ENCODE data around the gene MAGI3.
"Not testable (repeated sequence)": the region's sequence is repeated elsewhere in the genome, so short reads cannot be mapped to it uniquely, and the experiment has no call there.

MAGI3 gene

DNA sequence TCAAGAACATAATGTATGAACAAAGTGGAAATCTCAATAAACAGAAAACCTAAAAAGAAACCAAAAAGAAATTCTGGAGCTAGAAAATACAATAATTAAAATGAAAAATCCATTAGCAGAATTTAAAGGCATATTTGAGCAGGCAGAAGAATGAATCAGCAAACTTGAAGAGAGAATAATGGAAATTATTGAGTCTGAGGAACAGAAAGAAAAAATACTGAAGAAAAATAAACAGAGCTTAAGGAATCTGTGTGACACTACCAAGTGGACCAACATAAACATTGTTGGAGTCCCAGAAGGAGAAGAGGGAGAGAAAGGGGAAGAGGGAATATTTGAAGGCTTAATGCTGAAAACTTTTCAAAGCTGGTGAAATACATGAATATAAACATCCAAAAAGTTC, 54.5 kb downstream of the MAGI3 start:
- no peak for DNase-seq

DNA sequence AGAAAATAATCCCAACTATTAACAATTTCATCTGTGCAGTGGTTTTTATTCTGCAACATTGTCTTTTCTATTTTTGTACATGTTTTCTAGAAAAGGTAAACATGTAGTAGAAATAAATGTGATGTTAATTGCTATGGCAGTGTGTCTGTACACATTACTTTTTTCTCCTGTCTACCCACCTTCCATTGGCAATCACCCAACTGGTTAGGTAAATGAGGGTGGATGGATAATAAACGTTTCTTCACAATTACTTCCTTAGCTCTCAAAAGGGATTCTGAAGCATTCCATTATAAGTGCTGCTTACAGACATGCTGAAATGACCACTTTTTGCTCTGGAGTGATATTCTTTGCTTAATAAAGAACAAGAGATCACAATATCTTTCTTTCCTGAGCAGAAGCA, 61.4 kb downstream of the MAGI3 start:
- DNase-seq: no peak

DNA sequence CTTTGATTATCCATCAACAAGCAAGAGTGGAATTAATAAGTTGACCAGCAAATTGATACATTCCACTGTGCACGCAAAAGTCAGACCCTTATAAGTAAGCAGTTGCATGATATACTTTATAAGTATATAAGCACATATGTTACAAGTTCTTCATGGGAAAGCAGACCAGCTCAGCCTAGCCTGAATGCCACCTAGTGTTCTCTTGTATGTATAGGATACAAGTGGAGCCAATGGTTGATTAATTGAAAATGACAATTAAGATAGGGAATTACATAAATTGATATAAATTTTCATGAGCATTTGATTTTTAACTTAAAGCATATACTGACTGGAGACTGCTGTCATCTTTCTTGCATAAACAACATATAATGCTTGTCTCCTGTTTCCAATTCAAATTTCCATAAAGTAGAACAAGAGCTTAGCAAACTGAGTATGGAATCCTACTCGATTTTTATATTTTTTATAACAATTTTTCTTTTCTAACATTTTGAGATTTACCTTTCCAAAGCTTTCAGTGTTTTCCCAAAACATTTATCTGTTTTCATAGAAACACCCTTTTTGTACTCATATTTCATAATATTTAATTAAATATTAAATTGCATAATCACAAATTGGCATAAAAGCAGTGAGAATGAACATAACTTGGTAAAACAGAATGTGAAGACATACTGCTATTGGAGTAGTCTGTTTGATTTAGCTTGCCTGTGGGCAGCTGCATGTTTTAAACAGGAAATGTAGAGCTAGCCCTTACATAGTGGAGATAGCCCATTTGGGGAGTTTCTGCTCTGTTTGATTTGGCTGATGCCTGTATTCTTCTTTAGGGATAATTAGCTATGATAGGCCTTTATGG, 62.8 kb downstream of the MAGI3 start:
- DNase-seq: no peak

DNA sequence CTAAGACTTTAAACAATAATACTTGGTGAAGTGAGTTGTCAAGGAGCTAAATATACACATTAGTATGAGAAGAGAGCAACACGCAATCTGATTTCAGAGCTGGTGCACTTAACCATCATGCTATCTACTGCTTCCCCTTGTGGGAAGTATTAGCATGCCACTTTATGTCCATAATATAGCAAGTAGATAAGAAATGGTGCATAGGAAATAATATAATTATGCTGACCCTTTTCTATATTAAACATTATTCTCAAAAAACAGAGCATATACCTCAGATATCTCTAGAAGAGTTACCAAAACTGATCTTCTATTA, 63.4 kb downstream of the MAGI3 start:
- DNase-seq: no peak

DNA sequence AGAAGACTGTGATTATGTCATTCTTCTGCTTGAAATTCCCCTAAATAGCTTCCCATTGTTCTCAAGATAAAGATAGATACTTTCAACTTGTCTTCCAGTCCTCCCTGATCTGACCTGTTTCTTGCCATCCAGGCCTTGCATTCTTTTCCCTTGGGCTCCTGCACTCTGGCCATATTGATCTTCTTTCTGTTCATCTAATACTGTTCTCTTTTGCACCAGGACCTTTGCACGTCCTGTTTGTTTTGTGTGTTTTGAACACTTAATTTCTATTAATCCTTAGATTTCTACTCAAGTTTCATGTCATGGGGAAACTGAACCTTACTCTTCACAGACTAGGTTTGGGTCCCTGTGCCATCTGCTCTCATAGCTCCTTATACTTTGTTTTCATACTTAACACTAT, 65.1 kb downstream of the MAGI3 start:
- DNase-seq: no peak

DNA sequence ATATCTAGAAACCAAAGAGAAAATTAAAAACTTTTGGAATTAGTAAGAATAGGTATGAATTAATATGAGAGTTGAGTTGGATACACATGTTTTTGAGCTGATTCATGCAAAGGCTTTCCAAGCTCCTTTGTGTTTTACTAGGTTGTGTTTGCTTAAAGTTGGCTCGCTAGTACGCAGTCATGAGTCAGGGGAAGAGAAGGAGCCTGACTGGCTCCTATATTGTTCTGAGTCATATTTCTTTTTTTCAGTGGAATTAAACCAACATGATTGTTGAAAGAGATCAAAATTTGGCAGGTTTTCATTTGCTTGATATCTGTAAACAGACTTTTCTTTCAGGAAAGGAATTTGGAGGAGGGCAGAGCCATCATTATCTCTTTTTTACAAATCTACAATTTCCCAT, 66.7 kb downstream of the MAGI3 start:
- no peak for DNase-seq

DNA sequence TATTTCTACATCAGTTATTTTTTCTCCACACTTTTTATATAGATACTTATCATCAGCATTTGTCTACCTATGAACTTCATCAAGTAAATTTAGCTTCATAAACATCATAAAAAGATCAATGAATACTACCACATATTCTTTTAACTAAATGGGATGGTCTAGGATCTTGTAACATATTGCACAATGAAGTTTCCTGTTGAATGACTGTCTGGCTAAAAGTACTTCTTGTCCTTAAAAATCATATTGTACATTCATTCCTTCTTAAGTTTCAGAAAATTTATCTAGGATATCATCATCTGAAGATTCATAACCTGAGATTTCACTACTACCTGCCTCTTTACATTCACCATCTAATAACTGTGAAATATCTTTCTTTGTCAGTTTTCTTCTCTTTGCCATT, 69.0 kb downstream of the MAGI3 start:
- DNase-seq: no peak

DNA sequence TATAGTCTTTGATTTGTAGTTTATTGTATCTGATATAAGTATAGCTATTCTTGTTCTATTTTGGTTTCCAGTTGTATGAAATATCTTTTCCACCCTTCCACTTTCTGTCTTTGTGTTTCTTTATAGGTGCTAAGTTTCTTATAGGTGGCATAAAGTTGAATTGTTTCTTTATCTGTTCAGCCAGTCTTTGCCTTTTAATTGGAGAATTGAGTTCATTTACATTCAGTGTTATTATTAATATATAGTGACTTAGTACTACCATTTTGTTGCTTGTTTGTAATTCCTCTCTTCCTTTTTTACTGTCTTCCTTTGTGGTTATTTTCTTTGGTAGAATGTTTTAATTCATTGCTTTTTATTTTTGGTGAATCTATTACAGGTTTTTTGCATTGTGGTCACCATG, 77.7 kb downstream of the MAGI3 start:
- DNase-seq: no peak

DNA sequence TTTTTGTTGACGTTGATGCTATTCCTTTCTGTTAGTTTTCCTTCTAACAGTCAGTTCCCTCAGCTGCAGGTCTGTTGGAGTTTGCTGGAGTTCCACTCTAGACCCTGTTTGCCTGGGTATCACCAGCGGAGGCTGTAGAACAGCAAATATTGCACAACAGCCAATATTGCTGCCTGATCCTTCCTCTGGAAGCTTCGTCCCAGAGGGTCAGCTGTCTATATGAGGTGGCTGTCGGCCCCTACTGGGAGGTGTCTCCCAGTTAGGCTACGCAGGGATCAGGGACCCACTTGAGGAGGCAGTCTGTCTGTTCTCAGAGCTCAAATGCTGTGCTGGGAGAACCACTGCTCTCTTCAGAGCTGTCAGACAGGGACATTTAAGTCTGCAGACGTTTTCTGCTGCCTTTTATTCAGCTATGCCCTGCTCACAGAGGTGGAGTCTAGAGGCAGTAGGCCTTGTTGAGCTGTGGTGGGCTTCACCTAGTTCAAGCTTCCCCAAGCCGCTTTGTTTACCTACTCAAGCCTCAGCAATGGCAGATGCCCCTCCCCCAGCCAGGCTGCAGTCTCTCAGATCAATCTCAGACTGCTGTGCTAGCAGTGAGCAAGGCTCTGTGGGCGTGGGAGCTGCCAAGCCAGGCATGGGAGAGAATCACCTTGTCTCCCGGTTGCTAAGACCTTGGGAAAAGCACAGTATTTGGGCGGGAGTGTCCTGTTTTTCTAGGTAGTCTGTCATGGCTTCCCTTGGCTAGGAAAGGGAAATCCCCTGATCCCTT, 88.3 kb downstream of the MAGI3 start:
- not testable (repeated sequence) for DNase-seq

DNA sequence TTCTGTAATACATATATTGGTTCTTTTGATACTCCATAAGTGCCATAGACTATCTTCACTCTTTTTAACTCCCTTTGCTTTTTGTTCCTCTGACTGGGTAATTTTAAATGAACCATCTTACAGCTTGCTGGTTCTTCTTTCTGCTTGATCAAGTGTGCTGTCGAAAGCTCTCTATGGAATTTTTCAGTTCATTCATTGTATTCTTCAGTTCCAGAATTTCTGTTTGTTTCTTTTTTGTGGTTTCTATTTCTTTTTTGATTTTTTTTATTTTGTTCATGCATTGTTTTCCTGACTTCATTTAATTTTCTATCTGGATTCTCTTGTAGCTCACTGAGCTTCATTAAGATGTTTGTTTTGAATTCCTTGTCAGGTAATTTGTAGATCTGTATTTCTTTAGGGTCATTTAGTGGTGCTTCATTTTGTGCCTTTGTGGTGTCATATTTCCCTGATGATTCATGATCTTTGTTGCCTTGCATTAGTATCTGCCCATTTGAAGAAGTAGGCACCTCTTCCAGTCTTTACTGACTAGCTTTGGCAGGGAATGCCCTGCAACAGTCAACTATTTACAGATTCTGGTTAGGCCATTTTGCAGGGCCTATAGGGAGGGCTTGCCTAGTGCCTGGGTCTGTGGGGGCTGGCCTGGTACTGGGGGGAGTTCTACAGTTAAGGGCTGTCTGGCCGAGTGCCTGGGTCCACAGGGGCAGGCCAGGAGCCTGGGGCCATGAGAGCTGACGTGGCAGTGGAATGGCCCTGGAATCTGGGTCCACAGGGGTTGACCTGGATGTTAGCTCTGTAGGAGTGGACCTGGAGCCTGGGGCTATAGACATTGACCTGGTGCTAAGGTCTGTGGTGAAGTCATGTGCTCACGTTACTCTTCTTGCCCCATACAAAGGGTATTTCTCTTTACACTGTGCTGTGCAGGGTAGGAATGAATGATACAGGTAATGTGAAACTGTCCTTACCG, 89.7 kb downstream of the MAGI3 start:
- no peak for DNase-seq

DNA sequence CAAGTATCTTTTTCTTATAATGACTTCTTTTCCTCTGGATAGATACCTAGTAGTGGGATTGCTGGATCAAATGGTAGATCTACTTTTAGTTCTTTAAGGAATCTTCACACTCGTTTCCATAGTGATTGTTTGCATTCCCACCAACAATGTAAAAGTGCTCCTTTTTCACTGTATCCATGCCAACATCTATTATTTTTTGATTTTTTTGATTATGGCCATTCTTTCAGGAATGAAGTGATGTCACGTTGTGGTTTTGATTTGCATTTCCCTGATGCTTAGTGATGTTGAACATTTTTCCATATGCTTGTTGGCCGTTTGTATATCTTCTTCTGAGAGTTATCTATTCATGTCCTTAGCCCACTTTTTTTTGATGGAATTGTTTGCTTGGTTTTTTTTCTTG, 94.8 kb downstream of the MAGI3 start:
- not testable (repeated sequence) for DNase-seq

DNA sequence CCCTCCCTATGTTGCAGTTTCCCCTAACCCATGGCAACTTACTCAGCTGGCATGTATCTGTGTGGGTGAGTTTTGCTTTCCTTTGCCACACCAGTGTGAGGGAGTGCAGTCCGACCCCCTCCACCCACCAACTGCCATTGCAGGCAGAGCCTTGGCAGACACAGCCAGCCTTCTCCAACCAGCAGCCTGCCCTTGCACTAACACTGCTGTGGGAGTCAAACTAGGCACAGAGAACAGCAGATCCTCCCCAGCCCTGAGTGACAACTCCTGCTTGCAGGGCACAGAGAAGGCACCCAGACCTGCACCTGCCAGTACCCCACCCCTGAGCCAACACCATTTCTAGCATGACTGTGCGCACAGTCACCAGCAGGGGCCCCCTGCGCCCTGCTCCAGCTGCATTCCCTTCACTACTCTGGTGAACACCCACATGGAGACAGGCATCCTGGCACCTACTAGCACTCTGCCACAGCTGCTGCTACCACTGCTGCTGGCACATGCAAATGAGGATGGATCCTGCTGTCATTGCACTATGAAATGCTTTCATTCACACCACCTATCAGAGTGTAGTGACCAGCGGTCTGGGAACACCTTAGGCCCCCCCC, 98.4 kb downstream of the MAGI3 start:
- no peak for DNase-seq

DNA sequence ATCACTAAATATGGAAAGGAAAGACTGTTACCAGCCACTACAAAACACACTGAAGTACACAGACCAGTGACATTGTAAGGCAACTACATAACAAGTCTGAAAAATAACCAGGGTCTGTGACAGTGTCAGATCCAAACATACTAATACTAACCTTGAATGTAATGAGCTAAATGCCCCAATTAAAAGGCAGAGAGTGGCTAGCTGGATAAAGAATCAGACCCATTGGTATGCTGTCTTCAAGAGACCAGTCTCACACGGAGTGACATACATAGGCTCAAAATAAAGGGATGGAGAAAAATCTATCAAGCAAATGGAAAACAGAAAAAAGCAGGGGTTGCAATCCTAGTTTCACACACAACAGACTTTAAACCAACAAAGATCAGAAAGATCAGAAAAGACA, 100.1 kb downstream of the MAGI3 start:
- no peak for DNase-seq

DNA sequence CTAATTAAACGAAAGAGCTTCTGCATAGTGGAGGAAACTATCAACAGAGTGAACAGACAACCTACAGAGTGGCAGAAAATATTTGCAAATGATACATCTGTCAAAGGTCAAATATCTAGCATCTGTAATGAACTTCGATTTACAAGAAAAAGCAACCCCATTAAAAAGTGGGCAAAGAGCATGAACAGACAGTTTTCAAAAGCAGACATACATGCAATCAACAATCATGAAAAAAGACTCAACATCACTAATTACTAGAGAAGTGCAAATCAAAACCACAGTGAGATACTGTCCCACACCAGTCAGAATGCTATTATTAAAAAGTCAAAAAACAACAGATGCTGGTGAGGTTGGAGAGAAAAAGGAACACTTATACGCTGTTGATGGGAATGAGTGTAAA, 103.2 kb downstream of the MAGI3 start:
- no peak for DNase-seq

DNA sequence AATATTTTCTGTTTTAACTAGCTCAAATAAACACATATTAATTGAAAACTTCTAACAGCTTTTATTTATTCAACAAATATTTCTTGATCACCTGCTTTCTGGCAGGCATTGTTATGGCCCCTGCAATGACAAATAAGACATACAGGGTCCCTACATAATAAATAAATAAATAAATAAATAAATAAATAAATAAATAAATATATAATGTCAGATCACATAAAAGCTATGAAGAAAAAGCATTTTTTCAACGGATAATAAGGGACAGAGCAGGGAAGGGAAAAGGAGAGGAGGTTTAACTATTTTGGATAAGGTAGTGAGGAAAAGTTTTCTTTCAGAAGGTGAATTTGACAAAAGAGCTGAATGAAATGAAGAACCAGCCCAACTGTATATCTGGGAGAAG, 115.0 kb downstream of the MAGI3 start:
- DNase-seq: no peak

DNA sequence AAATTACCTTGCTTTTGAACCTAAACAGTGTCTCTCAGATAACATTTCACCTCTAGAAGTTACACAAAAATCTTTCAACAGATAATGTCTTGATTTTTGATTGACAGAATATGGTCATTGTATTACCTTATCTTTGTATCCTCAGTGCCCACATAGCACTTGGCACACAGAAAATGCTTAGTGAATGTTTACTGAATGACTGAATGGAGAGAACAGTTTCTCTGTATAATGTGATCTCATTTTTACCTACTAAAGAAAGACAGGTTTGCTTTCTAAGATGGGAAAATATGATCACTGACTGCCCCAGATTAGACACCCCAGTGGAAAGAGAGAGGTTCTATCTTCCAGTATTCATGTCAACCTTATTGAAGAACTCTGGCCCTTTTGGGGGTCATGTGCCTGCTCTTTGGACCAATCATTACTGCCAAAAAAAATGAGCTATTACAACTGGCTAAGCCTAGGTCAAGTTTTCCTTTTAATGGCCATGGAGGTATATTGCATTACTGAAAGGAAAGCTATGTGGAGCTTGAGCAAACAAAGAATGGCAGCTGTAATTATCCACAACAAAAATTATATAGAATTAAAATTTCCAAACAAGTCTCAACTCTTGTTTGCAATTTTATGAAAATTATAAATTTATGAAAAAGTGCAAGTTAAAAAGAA, 117.4 kb downstream of the MAGI3 start:
- no peak for DNase-seq

DNA sequence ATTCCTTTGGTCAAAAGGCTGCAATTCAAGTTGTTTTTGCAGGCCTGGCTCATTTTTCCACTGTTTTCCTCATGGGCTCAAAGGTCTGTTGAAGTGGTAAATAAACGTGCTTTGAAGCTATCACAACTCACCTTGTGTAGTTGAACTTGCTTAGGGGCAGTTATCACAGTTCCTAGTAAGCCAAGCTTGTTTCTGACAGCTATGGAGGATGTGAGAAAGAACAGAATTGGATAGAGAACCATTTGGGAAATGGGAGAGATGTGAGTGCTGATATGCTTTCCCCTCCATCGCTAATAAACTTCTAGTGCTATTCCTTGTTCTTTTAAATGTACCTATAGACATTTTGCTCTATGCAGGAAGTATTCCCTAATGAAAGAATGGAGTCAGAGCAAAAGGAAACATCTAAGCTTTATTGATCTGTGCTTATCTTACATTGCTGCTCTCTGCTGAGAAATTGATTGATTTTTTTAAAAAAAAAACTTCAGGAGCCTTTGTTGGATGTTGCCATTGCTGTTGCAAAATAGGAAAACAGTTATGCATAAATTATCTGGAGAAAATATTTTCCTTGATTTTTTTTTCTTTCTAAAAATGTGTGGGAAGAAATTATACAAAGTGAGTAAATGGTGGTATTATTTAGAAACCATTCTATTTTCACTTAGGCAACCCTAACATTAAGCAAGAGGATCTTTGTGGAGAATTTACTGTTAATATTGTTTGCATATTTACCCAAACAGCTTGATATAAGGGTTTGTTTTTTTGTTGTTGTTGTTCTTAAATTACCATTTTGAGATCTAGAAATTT, 118.2 kb downstream of the MAGI3 start:
- no peak for DNase-seq

DNA sequence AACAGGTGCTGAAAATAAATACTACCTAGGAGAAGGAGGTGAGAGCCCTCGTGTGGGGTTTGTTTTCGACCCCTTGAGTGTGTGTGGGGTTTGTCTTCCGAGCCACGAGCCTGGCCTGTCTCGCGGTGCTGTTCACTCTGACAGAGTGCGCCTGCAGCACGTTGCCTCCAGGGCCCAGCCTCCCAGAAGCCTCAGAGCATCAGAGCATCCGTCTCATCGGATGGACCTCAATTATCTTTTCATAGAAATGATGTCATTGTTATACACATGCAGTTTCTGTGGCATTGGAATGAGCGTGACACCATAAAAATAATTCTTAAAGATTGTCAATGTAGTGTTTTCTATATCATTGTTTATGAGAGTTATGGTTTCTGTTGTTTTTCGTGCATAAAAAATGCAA, 119.5 kb downstream of the MAGI3 start:
- DNase-seq: not testable (repeated sequence)

DNA sequence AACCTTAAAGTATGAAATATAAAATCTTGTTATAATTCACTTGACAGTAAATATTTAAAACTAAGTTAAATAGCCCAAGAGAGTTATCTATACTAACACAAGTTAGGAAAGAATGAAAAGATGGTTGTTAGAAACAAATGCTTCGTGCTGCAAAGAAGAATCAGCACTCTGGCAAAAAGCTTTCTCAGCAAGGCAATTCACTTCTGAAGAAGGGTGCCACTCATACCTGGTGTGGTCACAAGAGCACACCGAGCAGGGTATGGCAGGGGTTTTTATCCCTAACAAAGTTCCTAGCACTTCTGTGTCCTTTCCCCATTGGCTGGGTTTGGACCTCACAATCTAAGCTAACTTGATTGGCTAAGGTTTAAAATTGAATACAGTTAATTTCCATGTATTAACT, 121.0 kb downstream of the MAGI3 start:
- DNase-seq: no peak

DNA sequence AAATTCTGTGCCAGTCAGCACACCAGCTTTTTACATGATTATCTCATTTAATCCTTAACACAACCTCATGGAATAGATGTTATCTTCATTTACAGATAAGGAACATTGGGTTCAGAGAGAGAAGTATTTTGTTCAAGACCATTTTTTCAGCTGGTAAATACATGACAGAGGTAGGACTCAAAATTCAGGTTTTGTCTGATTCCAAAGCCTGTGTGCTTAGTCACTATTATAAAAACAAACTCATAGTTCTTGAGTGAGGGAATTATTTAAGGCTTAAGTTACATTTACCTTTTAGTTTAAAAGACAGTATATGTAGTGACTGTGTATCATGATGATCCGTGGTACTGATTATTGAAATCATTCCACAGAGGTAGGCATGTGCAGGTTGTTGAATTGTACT, 125.2 kb downstream of the MAGI3 start:
- DNase-seq: no peak

DNA sequence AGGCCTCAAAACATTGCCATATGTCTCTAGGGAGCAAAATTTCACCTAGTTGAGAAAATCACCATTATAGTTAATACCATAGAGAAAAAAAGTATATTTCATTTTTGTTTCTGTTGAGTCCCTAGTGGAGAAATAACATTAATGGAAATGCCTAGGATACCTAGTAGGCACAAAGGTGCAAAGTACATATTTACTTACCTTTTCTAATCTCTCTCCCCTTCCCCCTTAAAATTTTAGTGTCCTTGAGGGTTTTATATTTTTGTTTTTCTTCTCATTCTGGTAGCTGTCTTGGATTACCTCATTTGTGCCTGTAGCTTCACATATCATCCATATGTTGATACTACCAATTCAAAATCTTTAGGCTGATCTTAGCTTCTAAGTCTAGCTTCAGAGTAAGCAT, 127.0 kb downstream of the MAGI3 start:
- DNase-seq: no peak

DNA sequence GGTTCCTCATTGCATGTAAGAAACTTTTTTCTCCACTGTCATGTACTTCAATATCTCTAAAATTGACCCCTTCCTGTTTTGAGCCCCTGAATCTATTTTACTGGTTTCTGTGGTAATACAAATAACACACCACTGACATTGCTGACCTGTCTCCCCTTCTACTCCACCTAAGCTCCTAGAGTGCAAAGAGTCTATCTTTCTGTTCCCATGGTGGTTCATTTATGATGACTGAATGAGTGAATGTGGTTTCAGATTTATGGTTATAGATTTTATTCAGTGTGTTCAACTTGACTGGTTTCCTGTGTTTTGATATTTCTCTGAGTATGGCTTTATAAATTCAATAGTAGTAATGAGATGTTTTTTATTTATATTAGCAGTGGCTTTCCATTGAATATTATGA, 127.7 kb downstream of the MAGI3 start:
- no peak for DNase-seq

All from stimulated activated CD4-positive, alpha-beta T cell treated with anti-CD3 and anti-CD28 coated beads, Interleukin-12 subunit alpha, Interleukin-12 subunit beta, amount 100 ng/mL, for 4 hours (primary cell).